HepG2 (cell line): Measurements from ENCODE around the gene CDSN. TPM values are rescaled to one million over a fixed set of nuclear protein-coding genes. Genes with fewer than 3 reads are reported as not detected.

Experiments
- ATAC-seq: fragments of 200-7000 bp; cut with Tn5 transposase; 3 replicates; pipeline ENCODE4 v1.9.1; 2020; ENCODE audit warnings: mild to moderate bottlenecking, moderate library complexity
- BruUV-seq: library from RNA; stranded (reverse); fragments of 400-500 nt; replicated peaks from 2 replicates; lab custom pipeline; 2021; lab: Mats Ljungman, UMichigan
- CTCF ChIA-PET: fragments of 300-600 bp; formaldehyde crosslinking; extraction: SDS; loops from one replicate; lab custom pipeline; 2021; ENCODE audit warnings: low total read pairs, inconsistent platforms, low intra/inter-chr PET ratio; lab: Yijun Ruan, JAX
- POLR2A ChIA-PET: fragments of 350-600 bp; sonication (Branson Sonifier 250); formaldehyde crosslinking; loops from one replicate; lab custom pipeline; 2020; ENCODE audit warnings: antibody characterized with exemption, inconsistent platforms; lab: Yijun Ruan, JAX
- DNase-seq: peaks from one replicate; pipeline ENCODE4 v3.0.0-alpha.2; 2015; ENCODE audit warnings: low spot score
- FAIRE-seq: peaks from 3 replicates; lab custom pipeline; 2011; peaks lifted over from hg19 to GRCh38; lab: Jason Lieb, UNC
- H2AFZ ChIP-seq: one replicate; pipeline ENCODE4 v1.6.1; 2011; ENCODE audit warnings: low read length, inconsistent platforms
- H3K27ac ChIP-seq: fragments of 300-600 bp; 3 replicates; pipeline ENCODE4 v1.8.0; 2011; ENCODE audit warnings: mixed run types, mild to moderate bottlenecking, mixed read lengths, low read length, inconsistent platforms; ENCODE audit not compliant: insufficient read depth; ENCODE audit errors: extremely low read length
- H3K27me3 ChIP-seq, 2 experiments: fragments of 200-600 bp in 1 of 2; 2 replicates in 1 of 2; 3 replicates in 1 of 2; pipeline versions ENCODE4 v1.6.0 to v1.8.0; 2011; ENCODE audit warnings: low read length in 2 of 2, mild to moderate bottlenecking in 2 of 2, moderate library complexity in 2 of 2, inconsistent platforms in 1 of 2; ENCODE audit not compliant: insufficient read depth in 2 of 2, control insufficient read depth in 1 of 2
- H3K36me3 ChIP-seq, 2 experiments: fragments of 200-600 bp in 1 of 2; replicated peaks in 1 of 2; 2 replicates in 1 of 2; 3 replicates in 1 of 2; pipeline versions ENCODE4 v1.5.1 to v1.8.0; 2011; ENCODE audit warnings: low read length in 2 of 2, inconsistent platforms in 1 of 2; ENCODE audit not compliant: insufficient read depth in 2 of 2, control insufficient read depth in 1 of 2
- H3K4me1 ChIP-seq: 2 replicates; pipeline ENCODE4 v1.5.1; 2012; ENCODE audit warnings: low read length, inconsistent platforms; ENCODE audit not compliant: insufficient read depth
- H3K4me2 ChIP-seq: 2 replicates; pipeline ENCODE4 v1.6.0; 2011; ENCODE audit warnings: low read depth, low read length, inconsistent platforms
- H3K4me3 ChIP-seq, 3 experiments: fragments of 200-600 bp in 1 of 3; sonication (generic), shearing (Covaris generic) in 1 of 3; replicated peaks in 1 of 3; 2 replicates each; pipeline ENCODE4 v1.5.1; 2011 to 2016; ENCODE audit warnings: low read length in 3 of 3, inconsistent platforms in 2 of 3, low read depth in 2 of 3, mild to moderate bottlenecking in 2 of 3, control low read depth in 1 of 3, mixed read lengths in 1 of 3; ENCODE audit not compliant: insufficient read depth in 1 of 3
- H3K79me2 ChIP-seq: one replicate; pipeline ENCODE4 v1.6.1; 2011; ENCODE audit warnings: low read length, inconsistent platforms; ENCODE audit not compliant: insufficient read depth
- H3K9ac ChIP-seq: 2 replicates; pipeline ENCODE4 v1.6.0; 2011; ENCODE audit warnings: mild to moderate bottlenecking, low read depth, low read length, inconsistent platforms; ENCODE audit not compliant: insufficient read depth
- H3K9me3 ChIP-seq: 2 replicates; pipeline ENCODE4 v1.5.1; 2012; ENCODE audit warnings: mild to moderate bottlenecking, low read length
- H4K20me1 ChIP-seq: 2 replicates; pipeline ENCODE4 v1.6.0; 2011; ENCODE audit warnings: inconsistent platforms, mild to moderate bottlenecking, low read length, moderate library complexity; ENCODE audit not compliant: insufficient read depth
- GABPA ChIP-seq, 2 experiments: IDR thresholded peaks; 2 replicates each; pipeline ENCODE4 v1.6.1; 2011 to 2016; ENCODE audit warnings: low read depth in 2 of 2, low read length in 1 of 2, missing biosample characterization in 1 of 2, missing genetic modification characterization in 1 of 2
- HES4 ChIP-seq: sonication (generic); formaldehyde crosslinking; IDR thresholded peaks from 2 replicates; pipeline ENCODE4 v1.9.0; 2021; ENCODE audit warnings: mild to moderate bottlenecking, missing genetic modification reagents, borderline replicate concordance
- HNRNPUL1 ChIP-seq: fragments of 200-400 bp; formaldehyde crosslinking; IDR thresholded peaks from 2 replicates; pipeline ENCODE4 v1.6.1; 2017; ENCODE audit warnings: low read depth, mild to moderate bottlenecking, low read length, moderate library complexity
- RELA ChIP-seq: sonication (generic); formaldehyde crosslinking; IDR thresholded peaks from 2 replicates; pipeline ENCODE4 v1.4.0; 2020; ENCODE audit warnings: missing genetic modification reagents
- SOX5 ChIP-seq: IDR thresholded peaks from 2 replicates; pipeline ENCODE4 v1.6.1; 2016; ENCODE audit warnings: borderline replicate concordance
- STAT6 ChIP-seq: sonication (generic); formaldehyde crosslinking; IDR thresholded peaks from 2 replicates; pipeline ENCODE4 v1.4.0; 2020; ENCODE audit warnings: missing genetic modification reagents, mild to moderate bottlenecking, borderline replicate concordance
- ZFP36 ChIP-seq: fragments of 150-350 bp; IDR thresholded peaks from 2 replicates; pipeline ENCODE4 v1.6.1; 2018; ENCODE audit warnings: borderline replicate concordance, low read length, low read depth; ENCODE audit not compliant: partially characterized antibody
- ZNF564 ChIP-seq: sonication (generic); formaldehyde crosslinking; IDR thresholded peaks from 2 replicates; pipeline ENCODE4 v1.8.1; 2023; ENCODE audit warnings: mild to moderate bottlenecking, missing genetic modification reagents
- ZNF768 ChIP-seq: sonication (generic); formaldehyde crosslinking; IDR thresholded peaks from 2 replicates; pipeline ENCODE4 v1.4.0; 2020; ENCODE audit warnings: missing genetic modification reagents
- WGBS: methylation state at CpG from one replicate; pipeline ENCODE4 v1.1.6; 2017; ENCODE audit warnings: low lambda C conversion rate; 5-methylcytosine and 5-hydroxymethylcytosine counted together
- in situ Hi-C: cut with HindIII; loops from 2 replicates; pipeline ENCODE4 v1.10.0; 2017; ENCODE audit warnings: low pct_unique_long_range_greater_than_20kb; ENCODE audit not compliant: extremely low pct_ligation_motif_present
- intact Hi-C: fragments of 100-400 bp; cut with micrococcal nuclease; formaldehyde crosslinking; loops from one replicate; pipeline ENCODE4 v1.10.0; 2022; ENCODE audit not compliant: unreplicated experiment
- polyA plus RNA-seq, 8 experiments: library from polyadenylated mRNA; depleted of rRNA in 3 of 8; stranded (reverse) in 7 of 8; unstranded in 1 of 8; fragments of >200 nt; fragmentation: Illumina TruSeq in 4 of 8; extraction: Trizol in 4 of 8; gene quantifications; 2 replicates each; pipeline versions ENCODE4 v1.2.1 to v1.2.3, GENCODE V29; 2011 to 2016; ENCODE audit warnings: low read depth in 4 of 8, missing spikeins in 1 of 8, mixed read lengths in 1 of 8; ENCODE audit not compliant: insufficient read depth in 1 of 8
- total RNA-seq, 5 experiments: library from RNA; depleted of rRNA; stranded (reverse); fragments of >200 nt; fragmentation: Illumina TruSeq; extraction: Trizol; gene quantifications; 2 replicates each; pipeline ENCODE4 v1.2.3, GENCODE V29; 2016; ENCODE audit warnings: low read depth in 1 of 5

Gene CDSN
- total and polyA plus RNA-seq, 2 of the 13 experiments (the other 11 are each of a cell fraction or from before 2014, with no cell fraction given), result not detected

- intact Hi-C loops (no loop called here), in situ Hi-C loops (no loop called here)
- Histone ChIP-seq H3K36me3 (peaks cover 4 to 18% of the 10 kb centered on the region in 2 experiments; a peak in 4 of 5 replicates), H2AFZ (no peak overlapping the region), H3K9ac (no peak overlapping the region), H3K9me3 (no peaks in the 10 kb centered on the region), H3K4me2 (no peak overlapping the region), H3K27me3 (no peaks in the 10 kb centered on the region), H3K27ac (no peak overlapping the region), H4K20me1 (no peaks in the 10 kb centered on the region), H3K4me1 (no peaks in the 10 kb centered on the region), H3K4me3 (no peak overlapping the region), H3K79me2 (no peaks in the 10 kb centered on the region)
- ATAC-seq, result no peak
- no TSS peak for BruUV-seq
- WGBS, result 94% methylated on average over 17 of the region's 18 CpGs
- ChIA-PET POLR2A (no interaction called here), CTCF (no interaction called here)
- no peak for FAIRE-seq
- no peak for DNase-seq
- TF ChIP-seq HES4 (CRISPR knock-in tag) (no peak), HNRNPUL1 (no peak), ZFP36 (no peak), SOX5 (CRISPR knock-in tag) (no peak), RELA (no peak), ZNF768 (no peak), STAT6 (CRISPR knock-in tag) (no peak), GABPA (IDR thresholded peaks at IDR 0.05; ENCODE audit: low read depth, low read length) (no peak), GABPA (CRISPR knock-in tag; IDR thresholded peaks at IDR 0.05; ENCODE audit: low read depth) (no peak), ZNF564 (CRISPR knock-in tag) (no peak)
Observed at GRCh38 chr6:31144296-31144969, 24.2 kb upstream of the CDSN start.
